B cell (primary cell): ENCODE data around the gene CDC42EP2. TPM values are rescaled to one million over a fixed set of nuclear protein-coding genes. Genes with fewer than 3 reads are reported as not detected.

Experiments
- ATAC-seq: fragments of 200-7000 bp; cut with Tn5 transposase; one replicate; pipeline ENCODE4 v1.10.0; 2021; ENCODE audit warnings: low read depth, mild to moderate bottlenecking, moderate number of reproducible peaks, moderate library complexity
- CTCF ChIA-PET: fragments of 350-600 bp; sonication (Branson Sonifier 250); formaldehyde crosslinking; loops from one replicate; lab custom pipeline; 2021; ENCODE audit warnings: antibody characterized with exemption, inconsistent platforms; lab: Charles Lee
- POLR2A ChIA-PET: fragments of 350-600 bp; sonication (Branson Sonifier 250); formaldehyde crosslinking; loops from one replicate; lab custom pipeline; 2021; ENCODE audit warnings: antibody characterized with exemption; lab: Charles Lee
- DNase-seq: peaks from one replicate; pipeline ENCODE4 v3.0.0; 2013
- H2AFZ ChIP-seq: 2 replicates; pipeline ENCODE4 v1.6.1; 2012; ENCODE audit warnings: mild to moderate bottlenecking, low read depth, low read length; ENCODE audit not compliant: insufficient read depth, poor library complexity, severe bottlenecking
- H3K27ac ChIP-seq, 2 donors: 1 replicate in 1 of 2; 2 replicates in 1 of 2; pipeline ENCODE4 v1.5.1; 2012 to 2013; ENCODE audit warnings: low read length in 2 of 2, mild to moderate bottlenecking in 2 of 2, moderate library complexity in 1 of 2
- H3K27me3 ChIP-seq, 4 experiments: fragments of 200-600 bp in 1 of 4; sonication (generic) in 1 of 4; replicated peaks in 1 of 4; 1 replicate in 2 of 4; 2 replicates in 2 of 4; pipeline versions ENCODE4 v1.6.1 to v1.7.0; 2013 to 2016; ENCODE audit warnings: low read length in 3 of 4, mild to moderate bottlenecking in 2 of 4, mixed read lengths in 1 of 4, moderate library complexity in 1 of 4; ENCODE audit not compliant: insufficient read depth in 4 of 4, control insufficient read depth in 3 of 4; ENCODE audit errors: control extremely low read depth in 1 of 4
- H3K36me3 ChIP-seq, 2 experiments: replicated peaks in 1 of 2; 1 replicate in 1 of 2; 2 replicates in 1 of 2; pipeline versions ENCODE4 v1.6.1 to v1.7.1; 2013; ENCODE audit warnings: low read length in 1 of 2; ENCODE audit not compliant: insufficient read depth in 2 of 2, control insufficient read depth in 1 of 2; ENCODE audit errors: control extremely low read depth in 1 of 2, extremely low read depth in 1 of 2
- H3K4me1 ChIP-seq, 2 donors: fragments of 200-600 bp in 1 of 2; sonication (generic) in 1 of 2; 1 replicate in 1 of 2; 2 replicates in 1 of 2; pipeline versions ENCODE4 v1.5.1 to v1.6.1; 2013 to 2017; ENCODE audit warnings: low read length in 2 of 2; ENCODE audit not compliant: control insufficient read depth in 2 of 2, insufficient read depth in 2 of 2
- H3K4me2 ChIP-seq: replicated peaks from 2 replicates; pipeline ENCODE3; 2012; ENCODE audit warnings: mild to moderate bottlenecking, low read depth, low read length; ENCODE audit not compliant: poor library complexity, severe bottlenecking
- H3K4me3 ChIP-seq, 5 experiments: fragments of 200-600 bp in 1 of 5; sonication (generic) in 1 of 5; 1 replicate in 3 of 5; 2 replicates in 2 of 5; pipeline versions ENCODE4 v1.5.1 to v1.7.0; 2011 to 2016; ENCODE audit warnings: low read length in 4 of 5, mild to moderate bottlenecking in 4 of 5, low read depth in 2 of 5, control low read depth in 1 of 5, moderate library complexity in 1 of 5; ENCODE audit not compliant: insufficient read depth in 1 of 5; ENCODE audit errors: control extremely low read depth in 1 of 5, extremely low read depth in 1 of 5
- H3K79me2 ChIP-seq: fragments of 200-600 bp; sonication (generic); one replicate; pipeline ENCODE4 v1.6.0; 2016; ENCODE audit warnings: low read length; ENCODE audit not compliant: control insufficient read depth, insufficient read depth
- H3K9ac ChIP-seq: fragments of 200-600 bp; sonication (generic); 2 replicates; pipeline ENCODE4 v1.6.1; 2017; ENCODE audit warnings: mild to moderate bottlenecking, low read length, moderate library complexity
- H3K9me3 ChIP-seq, 3 donors: one replicate each; pipeline versions ENCODE4 v1.6.1 to v1.7.1; 2013; ENCODE audit warnings: low read length in 2 of 3; ENCODE audit not compliant: control insufficient read depth in 2 of 3, insufficient read depth in 1 of 3; ENCODE audit errors: control extremely low read depth in 1 of 3
- H4K20me1 ChIP-seq: 2 replicates; pipeline ENCODE4 v1.6.0; 2012; ENCODE audit warnings: mild to moderate bottlenecking, low read length; ENCODE audit not compliant: insufficient read depth, control insufficient read depth, poor library complexity, severe bottlenecking
- H3K27ac Mint-ChIP-seq: one replicate; pipeline ENCODE4 v1.8.0; 2021; ENCODE audit warnings: mixed read lengths
- H3K27me3 Mint-ChIP-seq: one replicate; pipeline ENCODE4 v1.8.0; 2021; ENCODE audit warnings: mixed read lengths
- H3K4me1 Mint-ChIP-seq: one replicate; pipeline ENCODE4 v1.8.0; 2021; ENCODE audit warnings: mixed read lengths
- H3K4me3 Mint-ChIP-seq: one replicate; pipeline ENCODE4 v1.8.0; 2021; ENCODE audit warnings: mixed read lengths
- H3K9me3 Mint-ChIP-seq: one replicate; pipeline ENCODE4 v1.8.0; 2022; ENCODE audit warnings: mixed read lengths; ENCODE audit not compliant: insufficient read depth
- CTCF ChIP-seq: fragments of 200-600 bp; IDR thresholded peaks from one replicate; pipeline ENCODE4 v1.8.0; 2022; ENCODE audit warnings: antibody characterized with exemption, mild to moderate bottlenecking
- EZH2 ChIP-seq: IDR thresholded peaks from 2 replicates; pipeline ENCODE4 v1.6.1; 2012; ENCODE audit warnings: borderline replicate concordance, low read depth, mild to moderate bottlenecking, moderate library complexity, low read length; ENCODE audit not compliant: insufficient read depth, poor library complexity, severe bottlenecking
- WGBS: methylation state at CpG from one replicate; pipeline ENCODE4 v1.1.5; 2013; ENCODE audit warnings: missing lambda C conversion rate; ENCODE audit not compliant: insufficient coverage; 5-methylcytosine and 5-hydroxymethylcytosine counted together
- intact Hi-C: fragments of 100-400 bp; cut with micrococcal nuclease; formaldehyde crosslinking; loops from one replicate; pipeline ENCODE4 v1.10.0; 2022
- polyA plus RNA-seq: library from polyadenylated mRNA; depleted of rRNA; stranded (reverse); fragments of >200 nt; gene quantifications from 2 replicates; pipeline ENCODE4 v1.2.3, GENCODE V29; 2012
- total RNA-seq, 2 donors: library from RNA; stranded (reverse); fragments of 120-200 nt in 1 of 2; gene quantifications; 1 replicate in 1 of 2; 2 replicates in 1 of 2; pipeline versions ENCODE4 v1.2.3 to v1.2.4, GENCODE V29; 2013 to 2022

CDC42EP2 gene
- total and polyA plus RNA-seq, 2 donors (not counting 1 experiment from before 2014, with no cell fraction given): 0.69 to 1.1 TPM

DNA sequence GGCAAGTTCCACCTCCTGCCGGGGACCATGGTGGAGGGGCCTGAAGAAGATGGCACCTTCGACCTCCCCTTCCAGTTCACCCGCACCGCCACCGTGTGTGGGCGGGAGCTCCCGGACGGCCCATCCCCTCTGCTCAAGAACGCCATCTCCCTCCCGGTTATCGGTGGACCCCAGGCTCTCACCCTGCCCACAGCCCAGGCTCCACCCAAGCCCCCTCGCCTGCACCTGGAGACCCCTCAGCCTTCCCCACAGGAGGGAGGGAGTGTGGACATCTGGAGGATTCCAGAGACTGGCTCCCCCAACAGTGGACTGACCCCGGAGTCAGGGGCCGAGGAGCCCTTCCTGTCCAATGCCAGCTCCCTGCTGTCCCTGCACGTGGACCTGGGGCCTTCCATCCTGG is 6.4 kb downstream of the CDC42EP2 start:
- H3K79me2 ChIP-seq: no peaks in the 10 kb centered on the region
- no peak for DNase-seq

DNA sequence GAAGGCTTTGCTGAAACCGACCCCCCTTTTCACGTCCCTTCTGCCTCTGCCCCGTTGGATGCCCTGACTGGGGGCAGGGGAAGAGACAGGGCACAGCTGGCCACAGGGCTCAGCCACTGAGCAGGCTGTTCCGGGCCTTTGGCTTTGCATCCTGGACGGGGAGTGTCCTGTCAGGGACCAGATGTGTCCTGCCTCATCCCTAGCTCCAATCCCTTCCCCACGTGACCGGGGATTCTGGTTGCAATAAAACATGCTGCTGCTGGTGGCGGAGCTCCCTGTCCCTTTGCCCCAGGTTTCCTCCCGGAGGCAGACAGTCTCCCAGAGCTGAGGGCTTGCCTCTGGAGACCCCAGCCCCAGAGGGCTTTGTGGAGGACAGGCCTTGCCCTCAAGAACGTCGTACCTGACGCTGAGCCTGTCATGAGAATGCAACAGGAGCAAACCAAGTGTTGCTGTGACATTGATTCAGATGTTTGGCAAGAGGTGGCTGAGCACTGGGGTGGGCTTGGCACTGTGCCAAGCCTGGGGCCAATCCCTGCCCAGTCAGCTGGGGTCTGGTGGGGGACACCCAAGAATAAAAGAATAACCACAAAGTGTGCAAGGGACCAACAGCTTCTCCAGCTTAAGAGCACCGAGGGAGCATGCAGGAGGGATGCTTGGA is 7.3 kb downstream of the CDC42EP2 start:
- H4K20me1 ChIP-seq: no peaks in the 10 kb centered on the region
- no peak overlapping the region for H2AFZ ChIP-seq
- 94% methylated on average over 12 of the region's 13 CpGs for WGBS
- Mint-ChIP-seq H3K4me3 (no peak overlapping the region), H3K4me1 (no peaks in the 10 kb centered on the region), H3K27me3 (no peaks in the 10 kb centered on the region), H3K9me3 (no peaks in the 10 kb centered on the region), H3K27ac (no peak overlapping the region)
- H3K4me1 ChIP-seq: no peaks in the 10 kb centered on the region
- H3K27me3 ChIP-seq: peaks cover 0 to 3% (median 0%) of the 10 kb centered on the region in 4 experiments
- no peak for DNase-seq
- CTCF ChIA-PET: interaction anchor here (0.6 to 1.6 kb wide), 3 partner anchors 20 to 96 kb away, joined by 3 to 5 read pairs (median 3); no protein-coding TSS in a partner anchor
- H3K79me2 ChIP-seq: no peaks in the 10 kb centered on the region
- H3K4me3 ChIP-seq: no peak overlapping the region
- H3K9ac ChIP-seq: no peak overlapping the region
- H3K4me2 ChIP-seq: no peak overlapping the region
- no peak for ATAC-seq
- TF ChIP-seq EZH2 (no peak), CTCF (no peak)
- H3K36me3 ChIP-seq: no peaks in the 10 kb centered on the region
- POLR2A ChIA-PET: no interaction called here
- H3K9me3 ChIP-seq: no peaks in the 10 kb centered on the region
- intact Hi-C loops: no loop called here
- no peak overlapping the region for H3K27ac ChIP-seq

More for the DNA sequence above, 6.4 kb downstream of the CDC42EP2 start:
- Histone ChIP-seq H3K27ac (no peak overlapping the region), H2AFZ (no peak overlapping the region), H3K4me3 (no peak overlapping the region), H3K9ac (no peak overlapping the region), H3K4me2 (no peak overlapping the region), H3K4me1 (peaks cover 0 to under 1% of the 10 kb centered on the region in 2 donors), H3K27me3 (peaks cover 0 to 3% (median 0%) of the 10 kb centered on the region in 4 experiments), H3K9me3 (no peaks in the 10 kb centered on the region), H3K36me3 (no peaks in the 10 kb centered on the region), H4K20me1 (no peaks in the 10 kb centered on the region)
- no peak for TF ChIP-seq EZH2
- no peak for ATAC-seq
- WGBS: 98% methylated on average over 7 of the region's 15 CpGs
- no peaks in the 10 kb centered on the region for H3K9me3 Mint-ChIP-seq
- H3K4me1 Mint-ChIP-seq: peaks cover under 1% of the 10 kb centered on the region
- H3K27me3 Mint-ChIP-seq: no peaks in the 10 kb centered on the region
- intact Hi-C loops: no loop called here
- CTCF ChIA-PET: no interaction called here
- H3K27ac Mint-ChIP-seq: no peak overlapping the region
- POLR2A ChIA-PET: no interaction called here
- H3K4me3 Mint-ChIP-seq: no peak overlapping the region
